Mammary epithelial cell (primary cell): ENCODE results near the gene LSP1.

Experiments
- CTCF ChIP-seq, 2 donors: IDR thresholded peaks in 1 of 2; conservative IDR thresholded peaks in 1 of 2; 2 replicates each; pipeline ENCODE4 v1.5.1; 2011 to 2012; ENCODE audit warnings: inconsistent platforms in 2 of 2, low read length in 2 of 2, mild to moderate bottlenecking in 2 of 2, control low read depth in 1 of 2, low read depth in 1 of 2; ENCODE audit not compliant: insufficient read depth in 1 of 2; ENCODE audit errors: extremely low read depth in 1 of 2
- EZH2 ChIP-seq: IDR thresholded peaks from 2 replicates; pipeline ENCODE4 v1.6.1; 2012; ENCODE audit warnings: low read length, inconsistent platforms, borderline replicate concordance

DNA sequence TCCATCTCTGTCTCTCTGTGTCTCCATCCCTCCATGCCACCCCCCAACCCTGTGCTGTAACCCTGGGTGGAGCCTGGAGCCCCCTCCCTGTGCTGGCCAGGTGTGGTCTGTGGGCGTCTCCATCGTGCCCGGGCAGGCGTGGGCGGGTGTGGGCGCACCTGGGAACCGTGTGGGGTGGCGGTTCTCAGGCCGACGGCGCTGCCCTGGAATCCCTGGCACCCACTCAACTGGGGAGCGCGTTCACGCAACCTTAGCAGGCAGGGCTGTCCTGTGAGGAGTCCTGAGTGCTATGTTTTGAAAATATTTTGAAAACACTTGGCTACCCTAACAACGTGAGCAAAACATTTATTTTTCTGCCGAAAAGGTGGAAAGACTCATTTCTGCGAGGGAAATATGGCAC lies 71.3 kb downstream of the LSP1 start:
- no peak for TF ChIP-seq CTCF (conservative IDR thresholded peaks at IDR 0.05 in 1 of 2, IDR thresholded peaks at IDR 0.05 in 1 of 2; ENCODE audit: extremely low read depth in 1 of 2, insufficient read depth in 1 of 2, low read depth in 1 of 2, low read length in 2 of 2)
- no peak for TF ChIP-seq EZH2
